Right hindlimb (tissue), 1 donor: Measurements from ENCODE around the gene ITGA1.

Experiments used
- DNase-seq: peaks from one replicate; pipeline ENCODE4 v3.0.0-alpha.2; 2018

ITGA1 gene

GRCh38 chr5:52875827-52876226 is 88.1 kb downstream of the ITGA1 start:
- DNase-seq: no peak

GRCh38 chr5:52876456-52876855 is 88.7 kb downstream of the ITGA1 start:
- no peak for DNase-seq

- no peak for DNase-seq
These were observed 90.9 kb downstream of the ITGA1 start for GRCh38 chr5:52878656-52879055.

- DNase-seq: no peak
These were observed 92.8 kb downstream of the ITGA1 start for GRCh38 chr5:52880541-52880940.

GRCh38 chr5:52881468-52881867 is 93.8 kb downstream of the ITGA1 start:
- no peak for DNase-seq

GRCh38 chr5:52883110-52883509 is 95.4 kb downstream of the ITGA1 start:
- no peak for DNase-seq

DNA sequence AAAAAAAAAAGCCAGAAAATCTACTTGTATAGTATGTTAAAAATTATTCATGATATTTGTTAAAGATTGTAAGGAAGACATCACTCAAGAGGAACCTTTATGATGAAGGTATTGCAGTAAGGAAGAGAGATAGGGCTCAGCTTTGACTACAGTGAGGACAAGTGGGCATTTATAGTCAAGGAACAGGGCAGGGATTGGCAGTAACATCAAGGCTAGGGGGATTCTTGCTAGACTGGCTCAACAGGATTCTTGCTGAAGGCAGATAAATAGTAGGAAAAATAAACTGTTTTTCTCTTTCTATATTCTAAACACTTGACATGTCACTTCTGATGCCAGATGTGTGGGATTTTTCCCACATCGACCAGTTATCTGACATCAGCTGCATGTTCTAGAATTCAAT is 96.7 kb downstream of the ITGA1 start:
- DNase-seq: no peak

DNA sequence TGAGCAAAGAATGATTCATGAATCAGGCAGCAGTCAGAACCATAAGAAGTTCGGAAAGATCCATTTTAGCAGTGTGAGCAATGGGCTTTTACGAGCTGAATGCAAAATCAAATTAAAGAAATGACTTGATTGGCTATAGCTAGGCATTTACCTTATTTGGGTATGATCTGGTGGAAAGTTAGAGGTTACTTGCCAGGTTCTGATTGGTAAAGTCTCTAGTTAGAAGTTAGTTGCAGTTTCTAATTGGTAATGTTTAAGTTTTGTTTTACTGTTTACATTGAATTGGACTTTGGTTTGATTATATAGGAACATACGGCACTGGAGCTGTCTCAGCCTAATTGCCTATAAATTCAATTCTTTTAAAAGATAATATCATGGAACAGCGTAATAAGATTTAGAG is 97.9 kb downstream of the ITGA1 start:
- no peak for DNase-seq

DNA sequence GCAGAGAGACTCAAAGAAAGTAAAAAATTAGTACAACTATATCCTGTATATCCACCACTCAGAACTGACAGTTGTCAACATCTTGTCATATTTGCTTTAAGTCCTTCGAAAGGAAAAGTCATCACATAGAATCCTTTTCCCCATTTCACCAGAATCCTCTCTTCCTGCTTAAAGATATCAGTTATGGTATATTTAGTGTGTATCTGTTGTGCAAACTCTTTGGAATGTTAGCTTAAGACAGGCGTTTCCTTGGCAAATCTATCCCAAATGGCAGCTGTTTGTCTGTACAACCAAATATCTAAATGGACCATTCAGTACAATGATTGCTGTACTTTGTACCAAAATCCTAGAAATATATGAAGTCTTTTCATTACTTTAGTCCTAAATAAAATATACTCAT is 98.5 kb downstream of the ITGA1 start:
- DNase-seq: no peak

- DNase-seq: no peak
These were observed 99.3 kb downstream of the ITGA1 start for GRCh38 chr5:52887066-52887465.

- no peak for DNase-seq
These were observed 100.6 kb downstream of the ITGA1 start for GRCh38 chr5:52888363-52888762.

DNA sequence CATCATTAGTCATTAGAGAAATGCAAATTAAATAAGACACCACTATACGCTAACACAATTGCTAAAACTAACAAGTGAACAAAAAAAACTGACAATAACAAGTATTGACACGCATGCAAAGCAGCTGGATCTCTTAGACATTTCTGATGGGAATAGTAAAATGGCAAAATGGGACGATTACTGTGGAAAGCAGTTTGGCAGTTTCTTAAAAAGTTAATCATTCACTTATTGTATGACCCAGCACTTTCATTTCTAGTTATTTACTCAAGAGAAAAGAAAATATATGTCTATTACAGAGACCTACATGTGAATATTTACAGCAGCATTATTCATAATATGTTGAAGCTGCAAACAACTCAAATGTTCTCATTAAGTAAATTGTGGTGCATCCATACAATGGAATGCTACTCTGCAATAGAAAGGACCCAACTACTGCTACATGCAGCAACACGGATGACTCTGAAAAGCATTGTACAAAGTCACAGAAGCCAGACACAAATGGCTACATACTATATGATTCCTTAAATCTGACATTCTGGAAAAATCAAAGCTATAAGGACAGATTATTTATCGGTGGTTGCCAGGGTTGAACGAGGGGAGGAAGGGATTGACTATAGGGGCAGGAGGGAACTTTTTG is 104.6 kb downstream of the ITGA1 start:
- DNase-seq: no peak

- DNase-seq: no peak
These were observed 105.4 kb downstream of the ITGA1 start for GRCh38 chr5:52893105-52893504.

DNA sequence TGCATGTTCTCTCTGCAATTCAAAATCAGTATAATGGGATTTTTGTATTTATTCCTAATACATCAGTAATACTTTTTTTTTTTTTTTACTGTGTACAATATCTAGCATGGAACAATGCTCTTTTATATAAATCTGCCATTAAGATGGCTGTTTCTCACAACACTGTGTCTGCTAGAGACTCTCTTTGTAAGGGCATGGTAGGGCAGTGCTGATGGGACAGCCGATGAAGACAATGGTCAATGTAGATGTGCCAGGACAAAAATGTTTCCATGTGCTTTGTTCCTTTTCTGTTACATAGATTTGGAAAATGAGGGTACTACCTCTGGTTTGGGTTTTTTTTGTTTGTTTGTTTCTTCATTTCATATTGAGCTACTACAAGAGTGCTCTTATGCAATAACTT is 106.1 kb downstream of the ITGA1 start:
- no peak for DNase-seq

GRCh38 chr5:52894451-52894850 is 106.7 kb downstream of the ITGA1 start:
- no peak for DNase-seq

GRCh38 chr5:52895075-52895474 is 107.4 kb downstream of the ITGA1 start:
- DNase-seq: no peak

- DNase-seq: no peak
These were observed 108.1 kb downstream of the ITGA1 start for GRCh38 chr5:52895572-52896413.

GRCh38 chr5:52896534-52897237 is 109.0 kb downstream of the ITGA1 start:
- no peak for DNase-seq

DNA sequence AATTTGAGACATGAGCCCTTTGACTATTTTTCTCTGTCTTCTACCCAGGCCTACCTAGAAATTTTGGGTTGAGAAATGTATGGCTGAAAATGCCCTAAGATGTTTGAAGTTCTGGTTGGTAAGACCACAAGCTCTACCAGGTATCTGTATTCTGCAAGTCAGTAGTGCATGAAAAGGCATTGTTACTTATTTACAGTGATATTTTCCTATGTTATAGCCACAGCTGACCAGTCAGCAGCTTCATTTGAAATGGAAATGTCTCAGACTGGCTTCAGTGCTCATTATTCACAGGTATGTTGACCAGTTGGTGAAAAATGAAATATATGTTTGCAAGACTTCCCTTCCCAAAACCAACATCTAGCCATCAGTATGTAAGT is 109.5 kb downstream of the ITGA1 start:
- no peak for DNase-seq

DNA sequence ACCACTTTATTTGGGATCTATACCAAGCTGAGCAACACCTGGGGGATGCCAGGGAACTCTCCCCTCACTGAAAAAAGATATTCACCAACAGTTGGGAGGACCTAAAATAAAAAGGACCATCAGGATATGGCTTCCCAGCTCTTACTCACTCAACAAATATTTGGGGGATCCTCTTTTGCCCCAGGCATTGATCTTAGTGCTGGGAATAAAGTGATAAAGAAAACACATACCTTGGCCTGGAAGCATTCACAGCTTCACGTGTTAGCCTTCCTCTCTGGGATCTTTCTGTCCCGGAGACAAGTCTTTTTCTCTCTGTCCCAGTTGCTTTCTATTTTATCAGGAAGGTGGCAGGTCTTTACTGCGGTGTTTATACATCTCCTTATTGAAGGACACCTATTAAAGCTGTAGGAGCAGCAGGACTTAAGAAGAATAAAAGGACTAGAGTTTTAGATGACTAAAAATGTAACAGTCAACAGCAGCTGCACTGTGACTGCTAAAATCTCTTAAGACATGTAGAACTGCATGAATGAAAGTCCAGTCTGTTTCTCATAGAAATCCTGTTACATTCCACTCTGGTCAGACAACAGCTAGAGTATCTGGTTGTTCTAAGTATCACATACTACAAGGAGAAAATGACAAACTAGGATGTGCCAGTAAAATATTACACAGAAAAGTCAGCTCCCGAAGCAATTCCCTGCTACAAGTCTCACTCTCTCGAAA is 111.4 kb downstream of the ITGA1 start:
- DNase-seq: no peak

GRCh38 chr5:52903142-52903541 is 115.4 kb downstream of the ITGA1 start:
- no peak for DNase-seq

- no peak for DNase-seq
These were observed 118.6 kb downstream of the ITGA1 start for GRCh38 chr5:52906343-52906742.

DNA sequence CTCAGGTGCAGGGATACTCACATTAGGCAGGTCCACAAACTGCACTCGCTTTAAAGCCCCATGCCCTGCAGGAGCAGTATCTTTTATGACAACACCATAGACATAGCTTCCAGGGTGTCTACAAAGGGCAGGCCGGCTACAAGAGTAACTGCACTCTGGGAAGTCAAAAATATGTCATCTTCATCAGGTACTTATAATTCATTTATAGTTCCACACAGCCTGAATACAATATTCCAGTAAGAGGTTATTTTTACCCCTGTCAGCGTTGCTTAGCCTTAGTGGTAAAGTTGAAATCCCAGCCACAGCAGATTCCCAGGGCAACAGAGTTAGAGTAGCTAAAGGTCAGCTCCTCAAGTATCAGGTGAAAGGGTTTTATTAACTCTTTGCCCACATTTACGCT is 119.1 kb downstream of the ITGA1 start:
- DNase-seq: no peak
